IMR-90 (cell line): ENCODE data around the gene ALKBH3. TPM values are rescaled to one million over a fixed set of nuclear protein-coding genes. Genes with fewer than 3 reads are reported as not detected.

Experiments
- ATAC-seq: fragments of 200-7000 bp; cut with Tn5 transposase; 2 replicates; pipeline ENCODE4 v1.9.1; 2020; ENCODE audit warnings: low read depth, mild to moderate bottlenecking, moderate library complexity
- BruUV-seq: library from RNA; stranded (reverse); fragments of 400-500 nt; replicated peaks from 2 replicates; lab custom pipeline; 2021; lab: Mats Ljungman, UMichigan
- CTCF ChIA-PET: fragments of 300-600 bp; formaldehyde crosslinking; extraction: SDS; loops from one replicate; lab custom pipeline; 2021; ENCODE audit warnings: antibody characterized with exemption; lab: Yijun Ruan, JAX
- POLR2A ChIA-PET: fragments of 300-600 bp; sonication (Branson Sonifier 250); formaldehyde crosslinking; loops from one replicate; lab custom pipeline; 2022; ENCODE audit warnings: antibody characterized with exemption; ENCODE audit not compliant: unreplicated experiment; lab: Charles Lee
- DNase-seq: peaks from one replicate; pipeline ENCODE4 v3.0.0; 2013
- H2AFZ ChIP-seq: replicated peaks from 2 replicates; pipeline ENCODE3; 2013; ENCODE audit warnings: low read length, mild to moderate bottlenecking; ENCODE audit not compliant: poor library complexity
- H2AK5ac ChIP-seq: 2 replicates; pipeline ENCODE4 v1.6.1; 2013; ENCODE audit warnings: low read depth, low read length, inconsistent platforms
- H2AK9ac ChIP-seq: replicated peaks from 2 replicates; pipeline ENCODE3; 2013; ENCODE audit warnings: mild to moderate bottlenecking, low read depth, low read length, moderate library complexity; ENCODE audit not compliant: poor library complexity
- H2BK120ac ChIP-seq: 2 replicates; pipeline ENCODE4 v1.6.1; 2013; ENCODE audit warnings: low read depth, low read length, inconsistent platforms
- H2BK15ac ChIP-seq: 3 replicates; pipeline ENCODE4 v1.6.1; 2013; ENCODE audit warnings: low read depth, low read length, inconsistent platforms
- H2BK20ac ChIP-seq: 2 replicates; pipeline ENCODE4 v1.6.1; 2013; ENCODE audit warnings: low read depth, mild to moderate bottlenecking, inconsistent platforms, low read length, moderate library complexity
- H2BK5ac ChIP-seq: 2 replicates; pipeline ENCODE4 v1.6.1; 2013; ENCODE audit warnings: mild to moderate bottlenecking, low read depth, low read length, inconsistent platforms; ENCODE audit not compliant: poor library complexity, severe bottlenecking
- H3K14ac ChIP-seq: replicated peaks from 2 replicates; pipeline ENCODE4 v1.6.1; 2013; ENCODE audit warnings: low read depth, low read length, inconsistent platforms
- H3K18ac ChIP-seq: 2 replicates; pipeline ENCODE4 v1.6.1; 2013; ENCODE audit warnings: low read depth, low read length, control low read depth
- H3K23ac ChIP-seq: 2 replicates; pipeline ENCODE4 v1.6.1; 2013; ENCODE audit warnings: low read depth, low read length, inconsistent platforms
- H3K27ac ChIP-seq: 2 replicates; pipeline ENCODE4 v1.5.1; 2013; ENCODE audit warnings: mild to moderate bottlenecking, control low read depth, low read length; ENCODE audit not compliant: insufficient read depth
- H3K27me3 ChIP-seq: 2 replicates; pipeline ENCODE4 v1.6.1; 2013; ENCODE audit warnings: low read length; ENCODE audit not compliant: control insufficient read depth, insufficient read depth
- H3K36me3 ChIP-seq: 2 replicates; pipeline ENCODE4 v1.6.1; 2013; ENCODE audit warnings: low read length, mixed read lengths; ENCODE audit not compliant: control insufficient read depth, insufficient read depth
- H3K4ac ChIP-seq: 2 replicates; pipeline ENCODE4 v1.6.1; 2013; ENCODE audit warnings: low read depth, low read length, inconsistent platforms
- H3K4me1 ChIP-seq: 2 replicates; pipeline ENCODE4 v1.6.1; 2013; ENCODE audit warnings: low read length, mixed read lengths; ENCODE audit not compliant: control insufficient read depth, insufficient read depth
- H3K4me2 ChIP-seq: 2 replicates; pipeline ENCODE4 v1.6.1; 2013; ENCODE audit warnings: low read depth, mild to moderate bottlenecking, control low read depth, low read length, moderate library complexity
- H3K4me3 ChIP-seq: 2 replicates; pipeline ENCODE4 v1.5.1; 2013; ENCODE audit warnings: low read depth, mild to moderate bottlenecking, control low read depth, low read length, moderate library complexity; ENCODE audit not compliant: insufficient read depth
- H3K56ac ChIP-seq: 2 replicates; pipeline ENCODE4 v1.6.1; 2013; ENCODE audit warnings: low read length, inconsistent platforms; ENCODE audit not compliant: insufficient read depth; ENCODE audit errors: extremely low read depth
- H3K79me1 ChIP-seq, 2 experiments: 2 replicates each; pipeline ENCODE4 v1.6.1; 2013; ENCODE audit warnings: low read length in 2 of 2, inconsistent platforms in 1 of 2, low read depth in 1 of 2
- H3K9ac ChIP-seq: 2 replicates; pipeline ENCODE4 v1.6.1; 2013; ENCODE audit warnings: low read depth, low read length, control low read depth
- H3K9me1 ChIP-seq: 2 replicates; pipeline ENCODE4 v1.6.1; 2013; ENCODE audit warnings: low read length, inconsistent platforms; ENCODE audit not compliant: insufficient read depth
- H3K9me3 ChIP-seq: 2 replicates; pipeline ENCODE4 v1.6.1; 2013; ENCODE audit warnings: low read length; ENCODE audit not compliant: control insufficient read depth, insufficient read depth
- H4K20me1 ChIP-seq: 2 replicates; pipeline ENCODE4 v1.6.1; 2013; ENCODE audit warnings: low read length, inconsistent platforms; ENCODE audit not compliant: insufficient read depth
- H4K5ac ChIP-seq: 2 replicates; pipeline ENCODE4 v1.6.1; 2013; ENCODE audit warnings: mild to moderate bottlenecking, low read depth, low read length, control low read depth
- H4K8ac ChIP-seq, 2 experiments: 2 replicates each; pipeline ENCODE4 v1.6.1; 2013; ENCODE audit warnings: low read depth in 2 of 2, low read length in 2 of 2, control low read depth in 1 of 2, inconsistent platforms in 1 of 2
- H4K91ac ChIP-seq: 2 replicates; pipeline ENCODE4 v1.6.1; 2013; ENCODE audit warnings: low read depth, low read length, inconsistent platforms; ENCODE audit not compliant: insufficient read depth
- RAD21 ChIP-seq: IDR thresholded peaks from 2 replicates; pipeline ENCODE4 v1.6.1; 2012; ENCODE audit warnings: low read length, improper control_type of control experiment
- RCOR1 ChIP-seq: IDR thresholded peaks from 2 replicates; pipeline ENCODE4 v1.6.1; 2012; ENCODE audit warnings: mild to moderate bottlenecking, low read length, improper control_type of control experiment; ENCODE audit not compliant: insufficient replicate concordance
- SMC3 ChIP-seq: fragments of 150-350 bp; IDR thresholded peaks from 2 replicates; pipeline ENCODE4 v1.6.1; 2016; ENCODE audit warnings: low read depth, mild to moderate bottlenecking, antibody characterized with exemption, low read length, moderate library complexity
- WGBS, 2 experiments: methylation state at CpG; one replicate each; pipeline versions ENCODE4 v1.1.5 to v1.1.7; 2013; ENCODE audit warnings: missing lambda C conversion rate in 2 of 2; ENCODE audit not compliant: insufficient read length in 1 of 2; ENCODE audit errors: extremely low coverage in 2 of 2; 5-methylcytosine and 5-hydroxymethylcytosine counted together
- dilution Hi-C: fragments of 300-500 bp; cut with HindIII; formaldehyde crosslinking; loops from one replicate; pipeline ENCODE4 v1.14.3; 2018; ENCODE audit warnings: low sequenced_read_pairs; ENCODE audit not compliant: unreplicated experiment
- in situ Hi-C: fragments of 300-500 bp; cut with MboI; formaldehyde crosslinking; loops from 3 replicates; pipeline ENCODE4 v1.14.3; 2019; ENCODE audit warnings: low sequenced_read_pairs, inconsistent platforms, mixed read lengths
- intact Hi-C: fragments of 100-400 bp; cut with micrococcal nuclease; formaldehyde crosslinking; loops from 2 replicates; pipeline ENCODE4 v1.10.0; 2022
- polyA plus RNA-seq, 3 experiments: library from polyadenylated mRNA; depleted of rRNA; stranded (reverse); fragments of >200 nt; gene quantifications; 2 replicates each; pipeline ENCODE4 v1.2.3, GENCODE V29; 2012; ENCODE audit warnings: low replicate concordance in 1 of 3
- total RNA-seq: library from RNA; depleted of rRNA; stranded (reverse); fragments of >200 nt; gene quantifications from 2 replicates; pipeline ENCODE4 v1.2.3, GENCODE V29; 2012

ALKBH3 gene
- total and polyA plus RNA-seq, 2 of the 4 experiments (the other 2 are of a cell fraction), result 27.7 to 62.9 TPM

DNA sequence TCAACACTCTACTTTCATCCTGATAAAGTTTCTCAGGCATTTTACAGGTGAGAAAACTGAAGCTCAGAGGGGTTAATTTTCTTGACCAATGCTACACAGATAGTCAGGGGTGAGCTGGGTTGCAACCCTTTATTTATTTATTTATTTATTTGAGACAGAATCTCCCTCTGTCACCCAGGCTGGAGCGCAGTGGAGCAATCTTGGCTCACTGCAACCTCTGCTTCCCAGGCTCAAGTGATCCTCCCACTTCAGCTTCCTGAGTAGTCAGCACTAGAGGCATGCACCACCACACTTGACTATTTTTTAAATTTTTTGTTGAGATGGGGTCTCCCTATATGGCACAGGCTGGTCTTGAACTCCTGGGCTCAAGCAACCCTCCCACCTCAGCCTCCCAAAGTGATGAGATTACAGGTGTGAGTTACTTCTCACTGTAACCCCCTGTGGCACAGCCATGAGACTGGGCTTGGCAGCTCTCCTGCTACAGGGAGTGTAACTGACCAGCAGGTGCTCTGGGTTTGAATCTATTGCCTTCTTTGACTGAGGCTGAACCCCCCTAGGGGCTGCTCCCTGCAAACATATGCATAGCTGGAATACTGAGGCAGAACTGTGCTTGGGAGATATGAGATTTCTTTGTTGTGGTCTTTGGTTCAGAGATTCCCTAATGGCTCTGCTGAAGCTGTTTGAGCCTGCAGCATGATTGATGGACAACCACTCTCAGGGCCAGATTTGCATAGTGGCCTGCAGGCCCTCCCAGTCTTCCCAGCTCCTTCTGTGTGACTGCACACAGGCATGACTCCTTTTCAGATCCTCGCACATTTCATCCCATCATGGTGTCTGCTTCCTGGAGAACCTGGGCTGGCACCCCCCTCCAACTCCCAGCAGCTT is 68.0 kb downstream of the ALKBH3 start:
- Histone ChIP-seq H2AK5ac (no peak overlapping the region), H3K56ac (no peak overlapping the region), H3K23ac (no peak overlapping the region), H4K20me1 (peaks cover 7% of the 10 kb centered on the region; the same call in 1 of the 2 replicates), H4K8ac (no peak overlapping the region), H2AFZ (no peak overlapping the region), H2BK20ac (no peak overlapping the region), H3K36me3 (no peaks in the 10 kb centered on the region), H3K4me3 (no peak overlapping the region), H3K9ac (no peak overlapping the region), H3K27me3 (peaks cover 44% of the 10 kb centered on the region), H2AK9ac (no peak overlapping the region), H4K5ac (no peak overlapping the region), H3K79me1 (no peaks in the 10 kb centered on the region), H3K27ac (no peak overlapping the region), H3K4ac (no peak overlapping the region), H3K18ac (no peak overlapping the region), H3K9me1 (no peaks in the 10 kb centered on the region), H3K4me2 (no peak overlapping the region), H2BK5ac (no peak overlapping the region), H3K14ac (no peak overlapping the region), H4K91ac (no peak overlapping the region), H2BK15ac (no peak overlapping the region), H2BK120ac (no peak overlapping the region), H3K4me1 (peaks cover 5% of the 10 kb centered on the region; the same call in 1 of the 2 replicates), H3K9me3 (peaks cover 3% of the 10 kb centered on the region)
- no CpG with 5 or more reads among the region's 2 CpGs for WGBS, 2 experiments
- CTCF ChIA-PET, result interaction anchor here (1.2 kb wide), 1 partner anchor 55 kb away, joined by 3 read pairs; no protein-coding TSS in a partner anchor
- POLR2A ChIA-PET, result no interaction called here
- dilution Hi-C loops, result no loop called here
- ATAC-seq (no peak), DNase-seq (no peak)
- TF ChIP-seq RCOR1, result no peak
- TF ChIP-seq SMC3, result no peak
- no peak for TF ChIP-seq RAD21
- intact Hi-C loops, result no loop called here
- in situ Hi-C loops, result loop anchor here (5.0 kb wide), 1 partner anchor 56 kb away; no protein-coding TSS in a partner anchor
- no TSS peak for BruUV-seq
